Urinary bladder (tissue), 4 donors: ENCODE measurements around the gene NPAS3. TPM values are rescaled to one million over a fixed set of nuclear protein-coding genes. Genes with fewer than 3 reads are reported as not detected.

Experiments used
- DNase-seq: peaks from one replicate; pipeline ENCODE4 v3.0.0-alpha.2; 2015; ENCODE audit errors: extremely low spot score
- H3K27ac ChIP-seq: one replicate; pipeline ENCODE4 v1.5.1; 2013; ENCODE audit warnings: low read depth, mild to moderate bottlenecking, moderate library complexity
- H3K36me3 ChIP-seq: one replicate; pipeline ENCODE4 v1.6.1; 2013; ENCODE audit warnings: mild to moderate bottlenecking, moderate library complexity; ENCODE audit not compliant: insufficient read depth
- H3K4me1 ChIP-seq: one replicate; pipeline ENCODE4 v1.6.1; 2013; ENCODE audit warnings: mild to moderate bottlenecking, moderate library complexity; ENCODE audit not compliant: insufficient read depth
- H3K4me3 ChIP-seq: one replicate; pipeline ENCODE4 v1.5.1; 2013; ENCODE audit warnings: low read depth, low read length
- WGBS: extraction: QIAGEN DNeasy Blood & Tissue Kit; methylation state at CpG from one replicate; pipeline ENCODE4 v1.1.7; 2013; 5-methylcytosine and 5-hydroxymethylcytosine counted together
- polyA plus RNA-seq: library from polyadenylated mRNA; stranded (reverse); fragments of 200-250 nt; gene quantifications from one replicate; pipeline ENCODE4 v1.2.3, GENCODE V29; 2013
- total RNA-seq: library from RNA; depleted of rRNA; stranded (reverse); fragments of >200 nt; gene quantifications from one replicate; pipeline ENCODE4 v1.2.3, GENCODE V29; 2014
- donor health status: healthy with polysubstance abuse.
- donor health status: healthy.

Gene NPAS3
- total and polyA plus RNA-seq, 2 donors, result 1.0 to 7.1 TPM

- no peaks in the 10 kb centered on the region for H3K36me3 ChIP-seq
- H3K4me3 ChIP-seq, result no peak overlapping the region
- H3K27ac ChIP-seq, result no peak overlapping the region
- no peaks in the 10 kb centered on the region for H3K4me1 ChIP-seq
- DNase-seq, result no peak
Measured at GRCh38 chr14:33412450-33412849, 473.8 kb downstream of the NPAS3 start.

GRCh38 chr14:33413381-33413780, 474.7 kb downstream of the NPAS3 start:
- H3K36me3 ChIP-seq, result no peaks in the 10 kb centered on the region
- no peaks in the 10 kb centered on the region for H3K4me1 ChIP-seq
- 76% methylated on average over 5 of the region's 5 CpGs for WGBS
- DNase-seq, result no peak
- H3K27ac ChIP-seq, result no peak overlapping the region
- no peak overlapping the region for H3K4me3 ChIP-seq

GRCh38 chr14:33414041-33414440, 475.4 kb downstream of the NPAS3 start:
- no peaks in the 10 kb centered on the region for H3K36me3 ChIP-seq
- 85% methylated on average over 3 of the region's 3 CpGs for WGBS
- H3K4me1 ChIP-seq, result no peaks in the 10 kb centered on the region
- no peak overlapping the region for H3K27ac ChIP-seq
- H3K4me3 ChIP-seq, result no peak overlapping the region
- DNase-seq, result no peak

DNA sequence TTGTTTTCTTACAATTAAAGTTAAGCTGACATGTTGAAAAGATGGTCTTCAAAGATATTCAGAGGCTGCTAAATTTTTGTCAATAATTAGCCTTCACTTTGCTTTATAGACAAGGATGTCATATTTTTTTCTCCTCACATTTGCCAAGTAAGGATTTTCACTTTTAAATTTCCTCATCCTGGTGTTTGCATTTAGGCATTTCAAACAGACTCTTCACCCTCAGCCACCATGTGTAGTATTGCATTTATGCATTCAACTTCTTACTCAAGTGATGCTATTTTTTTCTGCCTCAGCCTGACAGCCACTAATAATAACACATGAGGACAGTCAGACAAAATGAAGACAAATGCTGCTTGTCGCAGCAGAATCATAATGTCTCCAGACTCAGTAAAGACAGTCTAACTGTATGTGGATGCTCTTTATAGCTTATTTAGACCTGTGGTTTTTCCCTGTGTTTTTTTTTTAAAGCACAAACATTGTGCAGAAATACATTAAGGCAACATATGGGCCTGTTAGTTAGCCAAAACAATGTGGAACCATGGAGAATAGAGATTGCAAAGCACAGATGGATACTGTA, 481.5 kb downstream of the NPAS3 start:
- Histone ChIP-seq H3K27ac (no peak overlapping the region), H3K36me3 (no peaks in the 10 kb centered on the region), H3K4me1 (no peaks in the 10 kb centered on the region), H3K4me3 (no peak overlapping the region)
- DNase-seq, result no peak
- WGBS, result 94% methylated on average over 1 of the region's 1 CpG

DNA sequence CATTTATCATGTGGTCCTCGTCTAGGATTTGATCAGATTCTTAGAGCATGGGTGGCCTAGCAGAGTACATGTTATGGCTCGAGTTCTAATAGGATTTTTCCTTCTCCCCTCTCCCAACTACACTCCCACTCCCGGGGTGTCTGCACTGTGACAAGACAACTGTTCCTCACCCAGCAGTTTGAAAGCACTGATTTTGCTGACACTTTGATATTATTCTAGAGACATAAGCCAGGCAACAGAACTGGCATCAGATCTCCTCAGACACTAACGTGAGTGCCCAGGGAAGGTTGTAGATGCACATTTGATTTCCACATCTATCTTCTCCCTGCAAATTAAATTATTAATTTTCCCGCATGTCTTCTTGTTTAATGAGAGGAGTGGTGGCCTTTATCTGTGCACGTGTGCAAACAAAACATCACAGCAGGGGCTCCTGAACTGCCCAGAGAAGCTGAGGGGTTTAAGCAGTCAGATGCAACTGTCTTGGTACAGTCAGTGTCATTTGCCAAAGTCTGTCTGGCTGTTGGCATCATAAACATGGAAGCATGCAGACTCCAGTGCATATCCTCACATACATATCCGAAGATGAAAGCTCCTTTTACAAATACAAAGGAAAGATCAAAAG, 491.8 kb downstream of the NPAS3 start:
- Histone ChIP-seq H3K36me3 (no peaks in the 10 kb centered on the region), H3K27ac (no peak overlapping the region), H3K4me1 (no peaks in the 10 kb centered on the region), H3K4me3 (no peak overlapping the region)
- WGBS, result 74% methylated on average over 7 of the region's 7 CpGs
- no peak for DNase-seq

- 40% methylated on average over 3 of the region's 3 CpGs for WGBS
- Histone ChIP-seq H3K4me3 (no peak overlapping the region), H3K4me1 (no peaks in the 10 kb centered on the region), H3K27ac (no peak overlapping the region), H3K36me3 (no peaks in the 10 kb centered on the region)
- peak; percentile 10 for DNase-seq
Measured at GRCh38 chr14:33432407-33433023, 493.8 kb downstream of the NPAS3 start.

GRCh38 chr14:33433396-33433795, 494.7 kb downstream of the NPAS3 start:
- H3K27ac ChIP-seq, result no peak overlapping the region
- H3K4me3 ChIP-seq, result no peak overlapping the region
- H3K4me1 ChIP-seq, result no peaks in the 10 kb centered on the region
- 99% methylated on average over 1 of the region's 1 CpG for WGBS
- no peak for DNase-seq
- no peaks in the 10 kb centered on the region for H3K36me3 ChIP-seq

GRCh38 chr14:33435911-33436689, 497.4 kb downstream of the NPAS3 start:
- H3K4me3 ChIP-seq, result no peak overlapping the region
- WGBS, result 86% methylated on average over 8 of the region's 8 CpGs
- no peaks in the 10 kb centered on the region for H3K36me3 ChIP-seq
- no peaks in the 10 kb centered on the region for H3K4me1 ChIP-seq
- DNase-seq, result no peak
- no peak overlapping the region for H3K27ac ChIP-seq

- H3K4me3 ChIP-seq, result no peak overlapping the region
- WGBS, result 95% methylated on average over 4 of the region's 4 CpGs
- no peak for DNase-seq
Measured at GRCh38 chr14:33441633-33442032, 503.0 kb downstream of the NPAS3 start.

DNA sequence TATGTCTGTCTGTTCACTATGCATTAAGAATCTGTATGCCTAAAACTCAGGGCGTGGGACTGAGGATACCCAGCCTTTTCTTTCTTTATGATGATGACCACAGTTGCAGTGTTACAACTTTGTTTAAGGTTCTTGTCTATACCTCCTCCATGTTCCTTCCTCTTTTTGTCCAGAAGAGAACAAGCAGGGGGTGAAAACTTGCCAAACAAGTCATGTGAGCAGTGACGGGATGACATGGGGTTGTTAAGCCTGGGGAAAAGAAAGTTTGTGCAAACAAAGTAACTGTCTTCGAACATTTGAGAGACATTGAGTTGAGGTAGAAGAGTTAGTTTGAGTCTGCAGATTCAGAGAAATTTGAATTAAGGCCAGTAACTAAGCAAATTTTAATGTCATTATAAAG, 505.5 kb downstream of the NPAS3 start:
- Histone ChIP-seq H3K27ac (no peak overlapping the region), H3K4me1 (no peaks in the 10 kb centered on the region), H3K36me3 (no peaks in the 10 kb centered on the region), H3K4me3 (no peak overlapping the region)
- 74% methylated on average over 3 of the region's 3 CpGs for WGBS
- DNase-seq, result no peak

More at GRCh38 chr14:33441633-33442032, 503.0 kb downstream of the NPAS3 start:
- Histone ChIP-seq H3K27ac (no peak overlapping the region), H3K36me3 (no peaks in the 10 kb centered on the region), H3K4me1 (no peaks in the 10 kb centered on the region)

DNA sequence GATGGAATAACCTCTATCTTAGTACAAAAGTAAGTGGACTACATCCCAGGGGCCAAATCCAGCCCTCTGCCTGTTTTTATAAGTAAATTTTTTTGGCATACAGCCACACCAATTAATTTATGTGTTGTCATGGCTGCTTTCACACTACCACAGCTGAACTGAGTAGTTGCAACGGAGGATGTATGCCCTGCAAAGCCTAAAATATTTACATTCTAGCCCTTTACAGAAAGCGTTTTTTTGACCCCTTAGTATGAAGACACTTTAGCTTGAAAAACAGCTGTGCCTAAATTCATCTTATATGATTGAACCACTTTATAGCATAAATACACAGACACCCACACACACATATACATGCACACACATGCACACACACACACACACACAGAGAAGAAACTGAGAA, 510.6 kb downstream of the NPAS3 start:
- DNase-seq, result no peak
- H3K27ac ChIP-seq, result no peak overlapping the region
- no peaks in the 10 kb centered on the region for H3K4me1 ChIP-seq

DNA sequence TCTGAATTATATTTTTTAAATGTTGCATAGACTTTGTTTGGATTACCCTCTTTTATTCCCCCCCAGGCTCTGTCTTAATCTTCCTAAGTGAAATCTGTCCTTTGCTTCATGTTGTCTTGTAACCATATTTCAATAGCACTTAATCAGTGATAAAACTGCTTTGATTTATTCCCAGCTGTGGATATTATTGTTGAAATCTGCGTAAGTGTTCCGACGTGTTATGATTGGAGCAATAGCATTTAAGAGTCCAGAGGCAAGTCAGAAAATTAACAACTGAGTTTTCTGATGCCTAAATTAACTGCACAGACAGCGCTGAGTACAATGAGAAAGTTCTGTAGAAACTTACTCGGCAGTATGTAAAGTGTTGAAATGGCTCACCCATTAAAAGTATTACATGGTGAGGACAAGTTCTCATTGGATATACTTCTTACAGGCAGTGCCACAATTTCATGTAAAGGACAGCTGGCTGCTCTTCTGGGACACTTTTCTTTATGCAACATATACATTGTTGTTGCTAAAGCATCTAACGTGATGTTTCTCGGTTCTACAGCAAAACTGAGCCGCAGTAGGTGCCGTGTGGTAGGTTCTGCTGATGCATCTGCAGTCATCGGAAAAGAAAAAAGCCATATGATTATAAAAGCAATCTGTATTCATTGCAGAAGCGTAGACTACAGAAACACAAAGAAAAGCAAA, 511.2 kb downstream of the NPAS3 start:
- H3K4me1 ChIP-seq, result no peaks in the 10 kb centered on the region
- no peak overlapping the region for H3K27ac ChIP-seq
- H3K4me3 ChIP-seq, result no peak overlapping the region
- WGBS, result 77% methylated on average over 11 of the region's 11 CpGs
- H3K36me3 ChIP-seq, result no peaks in the 10 kb centered on the region
- no peak for DNase-seq

More for the DNA sequence above, 510.6 kb downstream of the NPAS3 start:
- Histone ChIP-seq H3K4me3 (no peak overlapping the region), H3K36me3 (no peaks in the 10 kb centered on the region)
- 68% methylated on average over 2 of the region's 2 CpGs for WGBS

- WGBS, result 73% methylated on average over 2 of the region's 2 CpGs
- no peak overlapping the region for H3K4me3 ChIP-seq
- H3K27ac ChIP-seq, result no peak overlapping the region
- no peaks in the 10 kb centered on the region for H3K36me3 ChIP-seq
- no peak for DNase-seq
- no peaks in the 10 kb centered on the region for H3K4me1 ChIP-seq
Measured at GRCh38 chr14:33450416-33450815, 511.7 kb downstream of the NPAS3 start.
